Endothelial cell of umbilical vein (primary cell): Measurements from ENCODE around the gene AQR. TPM values are rescaled to one million over a fixed set of nuclear protein-coding genes. Genes with fewer than 3 reads are reported as not detected.

Source experiments
- BruUV-seq: library from RNA; stranded (reverse); fragments of 400-500 nt; replicated peaks from 2 replicates; lab custom pipeline; 2021; lab: Mats Ljungman, UMichigan
- CTCF ChIA-PET: fragments of 300-600, 350-600 bp; sonication (Branson Sonifier 250); formaldehyde crosslinking; loops from one replicate; lab custom pipeline; 2021; ENCODE audit warnings: antibody characterized with exemption, inconsistent platforms; lab: Charles Lee
- POLR2A ChIA-PET: fragments of 300-600, 350-600 bp; sonication (Branson Sonifier 250); formaldehyde crosslinking; loops from one replicate; lab custom pipeline; 2021; ENCODE audit warnings: antibody characterized with exemption, inconsistent platforms; lab: Charles Lee
- DNase-seq: peaks from one replicate; pipeline ENCODE4 v3.0.0-alpha.2; 2011; ENCODE audit warnings: low read depth, low spot score
- FAIRE-seq: peaks from 2 replicates; lab custom pipeline; 2011; peaks lifted over from hg19 to GRCh38; lab: Jason Lieb, UNC
- H2AFZ ChIP-seq: 2 replicates; pipeline ENCODE4 v1.6.0; 2012; ENCODE audit warnings: low read depth, low read length, control low read depth, inconsistent platforms
- H3K27ac ChIP-seq: 2 replicates; pipeline ENCODE4 v1.5.1; 2011; ENCODE audit warnings: low read depth, mild to moderate bottlenecking, control low read depth, low read length, moderate library complexity; ENCODE audit not compliant: insufficient read depth
- H3K27me3 ChIP-seq, 2 experiments: 2 replicates each; pipeline versions ENCODE4 v1.6.0 to v1.6.1; 2011; ENCODE audit warnings: low read length in 2 of 2, mixed read lengths in 1 of 2; ENCODE audit not compliant: control insufficient read depth in 2 of 2, insufficient read depth in 2 of 2
- H3K36me3 ChIP-seq, 2 experiments: 2 replicates in 1 of 2; 3 replicates in 1 of 2; pipeline ENCODE4 v1.5.1; 2011; ENCODE audit warnings: low read length in 2 of 2, mild to moderate bottlenecking in 1 of 2, moderate library complexity in 1 of 2; ENCODE audit not compliant: control insufficient read depth in 2 of 2, insufficient read depth in 2 of 2; ENCODE audit errors: extremely low read depth in 1 of 2
- H3K4me1 ChIP-seq: 3 replicates; pipeline ENCODE4 v1.5.1; 2011; ENCODE audit warnings: mild to moderate bottlenecking, low read length; ENCODE audit not compliant: control insufficient read depth, insufficient read depth; ENCODE audit errors: extremely low read depth
- H3K4me2 ChIP-seq: 2 replicates; pipeline ENCODE4 v1.6.1; 2011; ENCODE audit warnings: low read length, control low read depth, mixed read lengths; ENCODE audit not compliant: insufficient read depth
- H3K4me3 ChIP-seq, 3 experiments: fragments of 200-600 bp in 1 of 3; sonication (generic), shearing (Covaris generic) in 1 of 3; replicated peaks in 1 of 3; 2 replicates each; pipeline ENCODE4 v1.5.1; 2011 to 2016; ENCODE audit warnings: control low read depth in 3 of 3, low read length in 3 of 3, mild to moderate bottlenecking in 2 of 3, inconsistent platforms in 1 of 3, low read depth in 1 of 3, moderate library complexity in 1 of 3; ENCODE audit not compliant: insufficient read depth in 1 of 3
- H3K79me2 ChIP-seq: 2 replicates; pipeline ENCODE4 v1.6.0; 2012; ENCODE audit warnings: low read length, inconsistent platforms; ENCODE audit not compliant: control insufficient read depth, insufficient read depth
- H3K9ac ChIP-seq: replicated peaks from 2 replicates; pipeline ENCODE3; 2011; ENCODE audit warnings: low read length, control low read depth; ENCODE audit not compliant: insufficient read depth; ENCODE audit errors: extremely low read depth
- H3K9me1 ChIP-seq: replicated peaks from 3 replicates; pipeline ENCODE4 v1.6.0; 2011; ENCODE audit warnings: mild to moderate bottlenecking, low read length; ENCODE audit not compliant: control insufficient read depth, insufficient read depth; ENCODE audit errors: extremely low read depth
- H3K9me3 ChIP-seq: replicated peaks from 2 replicates; pipeline ENCODE4 v1.5.1; 2012; ENCODE audit warnings: low read length, inconsistent platforms; ENCODE audit not compliant: control insufficient read depth, insufficient read depth
- H4K20me1 ChIP-seq: replicated peaks from 2 replicates; pipeline ENCODE3; 2011; ENCODE audit warnings: mild to moderate bottlenecking, low read length; ENCODE audit not compliant: control insufficient read depth, insufficient read depth; ENCODE audit errors: extremely low read depth
- EZH2 ChIP-seq: IDR thresholded peaks from 2 replicates; pipeline ENCODE4 v1.6.1; 2012; ENCODE audit warnings: borderline replicate concordance, low read depth, mild to moderate bottlenecking, moderate library complexity, low read length, inconsistent platforms; ENCODE audit not compliant: severe bottlenecking
- FOS ChIP-seq: IDR thresholded peaks from 2 replicates; pipeline ENCODE4 v1.6.1; 2011; ENCODE audit warnings: mild to moderate bottlenecking, low read length, moderate library complexity, borderline replicate concordance; ENCODE audit not compliant: insufficient read depth
- GATA2 ChIP-seq: IDR thresholded peaks from 2 replicates; pipeline ENCODE4 v1.7.0; 2011; ENCODE audit warnings: low read depth, mild to moderate bottlenecking, moderate library complexity, mixed read lengths, low read length; ENCODE audit not compliant: insufficient read length, insufficient read depth
- JUN ChIP-seq: IDR thresholded peaks from 2 replicates; pipeline ENCODE4 v1.6.1; 2011; ENCODE audit warnings: borderline replicate concordance, low read depth; ENCODE audit not compliant: insufficient read length, insufficient read depth
- MYC ChIP-seq: IDR thresholded peaks from one replicate; pipeline ENCODE4 v1.6.1; 2011; ENCODE audit warnings: mild to moderate bottlenecking, low read depth, low read length
- POLR2A ChIP-seq: IDR thresholded peaks from 2 replicates; pipeline ENCODE4 v1.6.1; 2012; ENCODE audit warnings: low read depth, mild to moderate bottlenecking, control low read depth, low read length
- POLR2AphosphoS5 ChIP-seq: IDR thresholded peaks from 2 replicates; pipeline ENCODE4 v1.6.1; 2012; ENCODE audit warnings: low read depth, mild to moderate bottlenecking, control low read depth, low read length, moderate library complexity; ENCODE audit not compliant: insufficient read depth
- dilution Hi-C: fragments of 300-500 bp; cut with MboI; formaldehyde crosslinking; loops from one replicate; pipeline ENCODE4 v1.15.0; 2019; ENCODE audit warnings: low sequenced_read_pairs; ENCODE audit not compliant: extremely low pct_ligation_motif_present
- intact Hi-C: fragments of 100-400 bp; cut with micrococcal nuclease; formaldehyde crosslinking; loops from one replicate; pipeline ENCODE4 v1.10.0; 2022
- polyA plus RNA-seq, 4 experiments: library from polyadenylated mRNA; depleted of rRNA in 3 of 4; stranded (reverse) in 3 of 4; unstranded in 1 of 4; fragments of >200 nt; gene quantifications; 2 replicates each; pipeline versions ENCODE4 v1.2.1 to v1.2.3, GENCODE V29; 2011 to 2012; ENCODE audit warnings: missing spikeins in 1 of 4
- total RNA-seq: library from RNA; stranded (reverse); gene quantifications from 2 replicates; pipeline ENCODE4 v1.2.3, GENCODE V29; 2021
- TF ChIP-seq, protein P1 (sequence below), 2 donors: IDR thresholded peaks; 1 replicate in 1 of 2; 2 replicates in 1 of 2; pipeline ENCODE4 v1.5.1; 2011; ENCODE audit warnings: low read length in 2 of 2, mild to moderate bottlenecking in 2 of 2, moderate library complexity in 2 of 2, control low read depth in 1 of 2, inconsistent platforms in 1 of 2, low read depth in 1 of 2; ENCODE audit not compliant: insufficient read depth in 1 of 2; ENCODE audit errors: extremely low read depth in 1 of 2
- TF ChIP-seq, protein P2 (sequence below): IDR thresholded peaks from 2 replicates; pipeline ENCODE4 v1.6.1; 2011; ENCODE audit not compliant: insufficient read depth, insufficient read length

AQR gene
- total and polyA plus RNA-seq, 2 donors (not counting 3 experiments of a cell fraction or from before 2014, with no cell fraction given) = 18.7 to 37.5 TPM

DNA sequence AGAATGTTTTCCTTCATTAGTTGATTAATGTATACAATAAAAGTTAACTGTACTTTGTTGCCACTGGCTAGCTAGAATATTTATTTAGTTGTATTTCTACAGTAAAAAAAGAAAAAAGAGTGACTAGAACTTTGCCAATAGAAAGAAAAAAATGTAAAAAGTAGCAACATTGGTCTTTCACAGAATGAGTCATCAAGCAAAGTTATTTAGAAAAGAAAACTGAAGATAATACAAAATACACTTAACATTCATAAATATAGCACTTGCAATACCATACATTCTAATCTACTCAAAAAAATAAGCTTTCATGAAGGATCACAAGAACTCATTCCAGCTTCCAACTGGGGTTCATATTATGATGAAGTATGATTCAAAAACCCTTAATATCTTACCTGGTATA lies 83.4 kb downstream of the AQR start:
- Histone ChIP-seq H3K4me2 (no peak overlapping the region), H4K20me1 (no peaks in the 10 kb centered on the region), H3K4me3 (no peak overlapping the region), H3K9ac (no peak overlapping the region), H2AFZ (no peak overlapping the region), H3K27me3 (no peaks in the 10 kb centered on the region), H3K79me2 (no peaks in the 10 kb centered on the region), H3K36me3 (peaks cover 2 to 18% of the 10 kb centered on the region in 2 experiments), H3K4me1 (no peaks in the 10 kb centered on the region), H3K27ac (no peak overlapping the region), H3K9me3 (no peaks in the 10 kb centered on the region), H3K9me1 (no peaks in the 10 kb centered on the region)
- BruUV-seq = no TSS peak
- POLR2A ChIA-PET = no interaction called here
- TF ChIP-seq POLR2A (no peak), MYC (no peak), EZH2 (no peak), JUN (no peak), GATA2 (no peak), POLR2AphosphoS5 (no peak), FOS (no peak)
- TF ChIP-seq, protein P1, sequence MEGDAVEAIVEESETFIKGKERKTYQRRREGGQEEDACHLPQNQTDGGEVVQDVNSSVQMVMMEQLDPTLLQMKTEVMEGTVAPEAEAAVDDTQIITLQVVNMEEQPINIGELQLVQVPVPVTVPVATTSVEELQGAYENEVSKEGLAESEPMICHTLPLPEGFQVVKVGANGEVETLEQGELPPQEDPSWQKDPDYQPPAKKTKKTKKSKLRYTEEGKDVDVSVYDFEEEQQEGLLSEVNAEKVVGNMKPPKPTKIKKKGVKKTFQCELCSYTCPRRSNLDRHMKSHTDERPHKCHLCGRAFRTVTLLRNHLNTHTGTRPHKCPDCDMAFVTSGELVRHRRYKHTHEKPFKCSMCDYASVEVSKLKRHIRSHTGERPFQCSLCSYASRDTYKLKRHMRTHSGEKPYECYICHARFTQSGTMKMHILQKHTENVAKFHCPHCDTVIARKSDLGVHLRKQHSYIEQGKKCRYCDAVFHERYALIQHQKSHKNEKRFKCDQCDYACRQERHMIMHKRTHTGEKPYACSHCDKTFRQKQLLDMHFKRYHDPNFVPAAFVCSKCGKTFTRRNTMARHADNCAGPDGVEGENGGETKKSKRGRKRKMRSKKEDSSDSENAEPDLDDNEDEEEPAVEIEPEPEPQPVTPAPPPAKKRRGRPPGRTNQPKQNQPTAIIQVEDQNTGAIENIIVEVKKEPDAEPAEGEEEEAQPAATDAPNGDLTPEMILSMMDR (IDR thresholded peaks at IDR 0.05; ENCODE audit: extremely low read depth in 1 of 2, insufficient read depth in 1 of 2, low read depth in 1 of 2, low read length in 2 of 2) = no peak
- TF ChIP-seq, protein P2, sequence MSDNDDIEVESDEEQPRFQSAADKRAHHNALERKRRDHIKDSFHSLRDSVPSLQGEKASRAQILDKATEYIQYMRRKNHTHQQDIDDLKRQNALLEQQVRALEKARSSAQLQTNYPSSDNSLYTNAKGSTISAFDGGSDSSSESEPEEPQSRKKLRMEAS = no peak
- DNase-seq (no peak), FAIRE-seq (no peak)
- dilution Hi-C loops (no loop called here), intact Hi-C loops (no loop called here)
- CTCF ChIA-PET = interaction anchor here (1.4 to 2.3 kb wide), 3 partner anchors 178 to 268 kb away, joined by 4 to 8 read pairs (median 7); no protein-coding TSS in a partner anchor
